DND-41 (cell line): Measurements from ENCODE around the gene MTCH1.

ENCODE experiments used
- ATAC-seq: fragments of 200-7000 bp; cut with Tn5 transposase; 3 replicates; pipeline ENCODE4 v1.9.1; 2021; ENCODE audit warnings: low read depth; ENCODE audit not compliant: insufficient read depth
- DNase-seq: peaks from one replicate; pipeline ENCODE4 v3.0.0-alpha.2; 2020
- H2AFZ ChIP-seq: 2 replicates; pipeline ENCODE4 v1.6.0; 2012; ENCODE audit warnings: low read depth, low read length
- H3K27ac ChIP-seq: 2 replicates; pipeline ENCODE4 v1.5.1; 2012; ENCODE audit warnings: low read length, inconsistent platforms
- H3K27me3 ChIP-seq: fragments of 200-600 bp; sonication (generic); 2 replicates; pipeline ENCODE4 v1.6.0; 2012; ENCODE audit warnings: low read length, mild to moderate bottlenecking, inconsistent platforms; ENCODE audit not compliant: insufficient read depth, poor library complexity
- H3K36me3 ChIP-seq: 2 replicates; pipeline ENCODE4 v1.5.1; 2012; ENCODE audit warnings: low read length, inconsistent platforms; ENCODE audit not compliant: insufficient read depth
- H3K4me1 ChIP-seq: 2 replicates; pipeline ENCODE4 v1.5.1; 2012; ENCODE audit warnings: mild to moderate bottlenecking, low read length; ENCODE audit not compliant: insufficient read depth
- H3K4me2 ChIP-seq: 2 replicates; pipeline ENCODE4 v1.6.0; 2012; ENCODE audit warnings: mild to moderate bottlenecking, moderate library complexity, low read length, inconsistent platforms; ENCODE audit not compliant: insufficient read depth
- H3K4me3 ChIP-seq, 2 experiments: fragments of 200-600 bp in 1 of 2; shearing (Covaris generic) in 1 of 2; 2 replicates each; pipeline ENCODE4 v1.5.1; 2012 to 2016; ENCODE audit warnings: inconsistent platforms in 2 of 2, low read length in 2 of 2, mild to moderate bottlenecking in 2 of 2, low read depth in 1 of 2, moderate library complexity in 1 of 2
- H3K79me2 ChIP-seq: 2 replicates; pipeline ENCODE4 v1.6.0; 2012; ENCODE audit warnings: low read length, inconsistent platforms; ENCODE audit not compliant: insufficient read depth
- H3K9ac ChIP-seq: 2 replicates; pipeline ENCODE4 v1.6.0; 2012; ENCODE audit warnings: low read depth, mild to moderate bottlenecking, inconsistent platforms, low read length, moderate library complexity
- H3K9me3 ChIP-seq: 2 replicates; pipeline ENCODE4 v1.5.1; 2012; ENCODE audit warnings: low read length, moderate library complexity, mild to moderate bottlenecking, inconsistent platforms; ENCODE audit not compliant: insufficient read depth, severe bottlenecking
- H4K20me1 ChIP-seq: 2 replicates; pipeline ENCODE4 v1.6.0; 2012; ENCODE audit warnings: low read length; ENCODE audit not compliant: insufficient read depth
- EZH2 ChIP-seq: IDR thresholded peaks from 3 replicates; pipeline ENCODE4 v1.6.1; 2012; ENCODE audit warnings: borderline replicate concordance, low read depth, mild to moderate bottlenecking, moderate library complexity, low read length, inconsistent platforms; ENCODE audit not compliant: severe bottlenecking
- TF ChIP-seq, protein P1 (sequence below): IDR thresholded peaks from 2 replicates; pipeline ENCODE4 v1.5.1; 2012; ENCODE audit warnings: borderline replicate concordance, low read length, moderate library complexity, mild to moderate bottlenecking; ENCODE audit not compliant: poor library complexity, severe bottlenecking; ENCODE audit errors: extremely low read depth

Gene MTCH1

DNA sequence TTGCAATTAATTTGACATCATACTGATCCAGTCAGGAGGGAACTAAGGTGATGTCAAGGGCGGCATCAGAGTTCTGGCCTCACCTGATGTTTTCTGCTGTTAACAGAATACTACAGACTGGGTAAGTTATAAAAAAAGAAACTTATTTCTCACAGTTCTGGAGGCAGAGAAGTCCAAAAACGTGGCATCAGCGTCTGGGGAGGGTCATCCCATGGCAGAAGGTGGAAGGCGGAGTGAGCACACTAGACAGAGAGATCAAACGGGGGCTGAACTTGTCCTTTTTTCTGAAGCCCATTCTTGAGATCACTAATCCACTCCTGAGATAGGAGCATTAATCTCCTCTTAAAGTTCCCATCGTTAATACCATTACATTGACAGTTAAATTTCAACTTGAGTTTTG is 3.3 kb upstream of the MTCH1 start:
- Histone ChIP-seq H3K4me3 (no peak overlapping the region), H3K36me3 (no peaks in the 10 kb centered on the region; the same call in 1 of the 2 replicates), H3K9me3 (no peaks in the 10 kb centered on the region), H3K27ac (no peak overlapping the region), H3K27me3 (no peaks in the 10 kb centered on the region), H3K79me2 (peaks cover 26% of the 10 kb centered on the region), H3K4me2 (no peak overlapping the region), H2AFZ (no peak overlapping the region), H3K9ac (no peak overlapping the region), H4K20me1 (peaks cover 9% of the 10 kb centered on the region), H3K4me1 (peaks cover 16% of the 10 kb centered on the region)
- no peak for ATAC-seq
- DNase-seq = no peak
- TF ChIP-seq, protein P1, sequence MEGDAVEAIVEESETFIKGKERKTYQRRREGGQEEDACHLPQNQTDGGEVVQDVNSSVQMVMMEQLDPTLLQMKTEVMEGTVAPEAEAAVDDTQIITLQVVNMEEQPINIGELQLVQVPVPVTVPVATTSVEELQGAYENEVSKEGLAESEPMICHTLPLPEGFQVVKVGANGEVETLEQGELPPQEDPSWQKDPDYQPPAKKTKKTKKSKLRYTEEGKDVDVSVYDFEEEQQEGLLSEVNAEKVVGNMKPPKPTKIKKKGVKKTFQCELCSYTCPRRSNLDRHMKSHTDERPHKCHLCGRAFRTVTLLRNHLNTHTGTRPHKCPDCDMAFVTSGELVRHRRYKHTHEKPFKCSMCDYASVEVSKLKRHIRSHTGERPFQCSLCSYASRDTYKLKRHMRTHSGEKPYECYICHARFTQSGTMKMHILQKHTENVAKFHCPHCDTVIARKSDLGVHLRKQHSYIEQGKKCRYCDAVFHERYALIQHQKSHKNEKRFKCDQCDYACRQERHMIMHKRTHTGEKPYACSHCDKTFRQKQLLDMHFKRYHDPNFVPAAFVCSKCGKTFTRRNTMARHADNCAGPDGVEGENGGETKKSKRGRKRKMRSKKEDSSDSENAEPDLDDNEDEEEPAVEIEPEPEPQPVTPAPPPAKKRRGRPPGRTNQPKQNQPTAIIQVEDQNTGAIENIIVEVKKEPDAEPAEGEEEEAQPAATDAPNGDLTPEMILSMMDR = no peak
- TF ChIP-seq EZH2 = no peak

DNA sequence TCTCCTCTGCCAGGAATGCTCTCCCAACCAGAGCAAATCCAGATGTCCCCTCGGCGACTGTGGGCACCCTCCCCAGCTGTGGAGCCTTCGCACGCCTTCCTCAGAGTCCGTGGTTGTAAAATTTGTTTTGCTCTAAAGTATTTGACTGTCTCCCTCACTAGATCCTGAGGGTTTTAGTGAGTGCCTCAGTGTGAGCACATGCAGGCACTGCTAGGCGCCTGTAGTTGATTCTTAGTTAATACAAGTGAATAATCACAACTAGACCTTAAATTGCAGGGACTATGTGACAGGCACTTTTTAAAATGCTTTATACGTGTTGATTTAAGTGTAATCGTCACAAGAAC is 680 bp upstream of the MTCH1 start:
- ATAC-seq (peak; percentile 38), DNase-seq (no peak)
- TF ChIP-seq, protein P1 = no peak
- TF ChIP-seq EZH2 = no peak
- Histone ChIP-seq H3K27ac (peak overlapping the region; percentile 86), H3K27me3 (no peaks in the 10 kb centered on the region), H2AFZ (peak overlapping the region; percentile 81), H3K36me3 (peaks cover 17% of the 10 kb centered on the region), H3K9me3 (no peaks in the 10 kb centered on the region), H4K20me1 (peaks cover 31% of the 10 kb centered on the region), H3K9ac (peak overlapping the region; percentile 78), H3K79me2 (peaks cover 52% of the 10 kb centered on the region), H3K4me1 (peaks cover 35% of the 10 kb centered on the region), H3K4me3 (peak overlapping the region; percentile 54 to 92), H3K4me2 (peak overlapping the region; percentile 69)

DNA sequence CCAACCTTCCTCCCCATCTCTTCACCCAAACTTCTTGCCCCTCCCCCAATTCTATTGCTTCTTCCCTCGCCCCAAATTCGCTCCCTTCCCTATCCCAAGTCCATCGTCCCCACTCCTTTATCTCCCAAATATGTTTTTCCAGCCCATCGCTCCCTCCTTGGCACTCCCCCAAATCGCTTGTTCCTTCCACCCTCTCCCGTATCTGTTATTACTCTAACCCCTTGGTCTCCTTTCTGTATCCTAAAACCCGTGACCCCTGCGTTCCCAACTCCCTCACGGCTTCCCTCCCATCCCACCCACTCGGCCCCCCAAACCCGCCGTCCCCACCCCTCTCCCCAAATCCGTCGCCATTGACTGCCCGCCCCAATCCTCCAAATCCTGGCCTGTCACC is 584 bp downstream of the MTCH1 start:
- H3K9me3 ChIP-seq = no peaks in the 10 kb centered on the region
- peak overlapping the region; percentile 78 for H3K9ac ChIP-seq
- peaks cover 41% of the 10 kb centered on the region for H3K4me1 ChIP-seq
- H3K36me3 ChIP-seq = peaks cover 29% of the 10 kb centered on the region
- no peak for TF ChIP-seq EZH2
- TF ChIP-seq, protein P1 = no peak
- ATAC-seq (no peak), DNase-seq (no peak)
- no peaks in the 10 kb centered on the region for H3K27me3 ChIP-seq
- H3K4me3 ChIP-seq = peak overlapping the region; percentile 54 to 92
- peak overlapping the region; percentile 86 for H3K27ac ChIP-seq
- H2AFZ ChIP-seq = peak overlapping the region; percentile 81
- H3K79me2 ChIP-seq = peaks cover 65% of the 10 kb centered on the region
- H3K4me2 ChIP-seq = peak overlapping the region; percentile 69
- peaks cover 44% of the 10 kb centered on the region for H4K20me1 ChIP-seq
